Measurements from ENCODE around the gene ANKK1.

Gene ANKK1

GRCh38 chr11:113409526-113409925, 21.9 kb downstream of the ANKK1 start:
- no peak for DNase-seq (ENCODE audit: extremely low read depth, insufficient read length)
- Histone ChIP-seq H3K27me3 (replicated peaks; ENCODE audit: control insufficient read depth, insufficient read depth, low read length) (peaks cover 2% of the 10 kb centered on the region), H3K4me3 (replicated peaks; ENCODE audit: low read depth, low read length) (no peak overlapping the region), H3K36me3 (ENCODE audit: control insufficient read depth, insufficient read depth, low read length) (no peaks in the 10 kb centered on the region)
- no peak for TF ChIP-seq CTCF (IDR thresholded peaks at IDR 0.05; ENCODE audit: insufficient read depth, low read length, poor library complexity, severe bottlenecking)

- peaks cover 2% of the 10 kb centered on the region for H3K27me3 ChIP-seq (replicated peaks; ENCODE audit: control insufficient read depth, insufficient read depth, low read length)
- H3K36me3 ChIP-seq (ENCODE audit: control insufficient read depth, insufficient read depth, low read length), result no peaks in the 10 kb centered on the region
- DNase-seq (ENCODE audit: extremely low read depth, insufficient read length), result no peak
- no peak for TF ChIP-seq CTCF (IDR thresholded peaks at IDR 0.05; ENCODE audit: insufficient read depth, low read length, poor library complexity, severe bottlenecking)
- no peak overlapping the region for H3K4me3 ChIP-seq (replicated peaks; ENCODE audit: low read depth, low read length)
Observed at GRCh38 chr11:113410414-113411135, 23.0 kb downstream of the ANKK1 start.

- TF ChIP-seq CTCF (IDR thresholded peaks at IDR 0.05; ENCODE audit: insufficient read depth, low read length, poor library complexity, severe bottlenecking), result no peak
- Histone ChIP-seq H3K36me3 (ENCODE audit: control insufficient read depth, insufficient read depth, low read length) (no peaks in the 10 kb centered on the region), H3K27me3 (replicated peaks; ENCODE audit: control insufficient read depth, insufficient read depth, low read length) (peaks cover 2% of the 10 kb centered on the region), H3K4me3 (replicated peaks; ENCODE audit: low read depth, low read length) (no peak overlapping the region)
- DNase-seq (ENCODE audit: extremely low read depth, insufficient read length), result no peak
Observed at GRCh38 chr11:113411536-113411935, 24.0 kb downstream of the ANKK1 start.

GRCh38 chr11:113412675-113413074, 25.1 kb downstream of the ANKK1 start:
- Histone ChIP-seq H3K4me3 (replicated peaks; ENCODE audit: low read depth, low read length) (no peak overlapping the region), H3K27me3 (replicated peaks; ENCODE audit: control insufficient read depth, insufficient read depth, low read length) (no peaks in the 10 kb centered on the region; the same call in 1 of the 2 replicates), H3K36me3 (ENCODE audit: control insufficient read depth, insufficient read depth, low read length) (no peaks in the 10 kb centered on the region)
- no peak for DNase-seq (ENCODE audit: extremely low read depth, insufficient read length)
- no peak for TF ChIP-seq CTCF (IDR thresholded peaks at IDR 0.05; ENCODE audit: insufficient read depth, low read length, poor library complexity, severe bottlenecking)

GRCh38 chr11:113415343-113415742, 27.8 kb downstream of the ANKK1 start:
- TF ChIP-seq CTCF (IDR thresholded peaks at IDR 0.05; ENCODE audit: insufficient read depth, low read length, poor library complexity, severe bottlenecking), result no peak
- Histone ChIP-seq H3K27me3 (replicated peaks; ENCODE audit: control insufficient read depth, insufficient read depth, low read length) (no peaks in the 10 kb centered on the region; the same call in 1 of the 2 replicates), H3K4me3 (replicated peaks; ENCODE audit: low read depth, low read length) (no peak overlapping the region), H3K36me3 (ENCODE audit: control insufficient read depth, insufficient read depth, low read length) (no peaks in the 10 kb centered on the region)
- no peak for DNase-seq (ENCODE audit: extremely low read depth, insufficient read length)

Data from GM06990 (cell line).